Sigmoid colon (tissue), 7 donors: ENCODE measurements around the gene MSX1. TPM values are rescaled to one million over a fixed set of nuclear protein-coding genes. Genes with fewer than 3 reads are reported as not detected.

Experiments
- DNase-seq: peaks from one replicate; pipeline ENCODE4 v3.0.0-alpha.2; 2019
- H3K27ac ChIP-seq, 4 donors: fragments of 200-600 bp; sonication (generic); one replicate each; pipeline ENCODE4 v1.5.1; 2016 to 2019; ENCODE audit warnings: mild to moderate bottlenecking in 1 of 4
- H3K27me3 ChIP-seq, 3 donors: fragments of 200-600 bp; sonication (generic); one replicate each; pipeline ENCODE4 v1.5.1; 2019; ENCODE audit warnings: mild to moderate bottlenecking in 1 of 3
- H3K36me3 ChIP-seq, 4 donors: fragments of 200-600 bp; sonication (generic); one replicate each; pipeline ENCODE4 v1.5.1; 2016 to 2019
- H3K4me1 ChIP-seq, 4 donors: fragments of 200-600 bp; sonication (generic); one replicate each; pipeline ENCODE4 v1.5.1; 2017 to 2019
- H3K4me3 ChIP-seq, 4 donors: fragments of 200-600 bp; sonication (generic); one replicate each; pipeline ENCODE4 v1.5.1; 2017 to 2019; ENCODE audit warnings: mild to moderate bottlenecking in 2 of 4, moderate library complexity in 1 of 4
- H3K9me3 ChIP-seq, 4 donors: fragments of 200-600 bp in 3 of 4; sonication (generic) in 3 of 4; one replicate each; pipeline versions ENCODE4 v1.5.1 to v1.6.1; 2013 to 2019
- EP300 ChIP-seq, 4 donors: sonication (generic); formaldehyde crosslinking; IDR thresholded peaks; one replicate each; pipeline ENCODE4 v1.6.1; 2017; ENCODE audit warnings: antibody characterized with exemption in 4 of 4
- POLR2A ChIP-seq, 2 donors: fragments of 450-650 bp; IDR thresholded peaks; one replicate each; pipeline ENCODE4 v1.6.1; 2016; ENCODE audit warnings: antibody characterized with exemption in 2 of 2, mild to moderate bottlenecking in 2 of 2, moderate library complexity in 2 of 2
- POLR2AphosphoS5 ChIP-seq, 4 donors: sonication (generic); formaldehyde crosslinking; IDR thresholded peaks; one replicate each; pipeline ENCODE4 v1.6.1; 2017; ENCODE audit warnings: antibody characterized with exemption in 4 of 4
- WGBS, 2 donors: extraction: QIAGEN DNeasy Blood & Tissue Kit; methylation state at CpG; one replicate each; pipeline ENCODE4 v1.1.7; 2013; 5-methylcytosine and 5-hydroxymethylcytosine counted together
- intact Hi-C: fragments of 100-400 bp; cut with DNase I; formaldehyde crosslinking; loops from one replicate; pipeline ENCODE4 v1.15.1; 2023
- polyA plus RNA-seq, 3 donors: library from polyadenylated mRNA; stranded (reverse); fragments of 200-250 nt; gene quantifications; one replicate each; pipeline ENCODE4 v1.2.3, GENCODE V29; 2013
- total RNA-seq, 4 donors: library from RNA; depleted of rRNA; stranded (reverse); fragments of >200 nt; gene quantifications; one replicate each; pipeline ENCODE4 v1.1.0, GENCODE V29; 2016
- TF ChIP-seq, protein P1 (sequence below), 4 experiments: fragments of 450-650 bp in 3 of 4; fragments of 200-600 bp in 1 of 4; IDR thresholded peaks; one replicate each; pipeline ENCODE4 v1.5.1; 2016 to 2019; ENCODE audit warnings: antibody characterized with exemption in 4 of 4, mild to moderate bottlenecking in 3 of 4, moderate library complexity in 2 of 4
- donor health status: healthy with polysubstance abuse.
- donor health status: Bipolar disorder and iron deficiency.
- donor health status: healthy.

Gene MSX1
- total and polyA plus RNA-seq, 7 donors, result 0.45 to 7.2 (median 0.99) TPM; not detected in 1

DNA sequence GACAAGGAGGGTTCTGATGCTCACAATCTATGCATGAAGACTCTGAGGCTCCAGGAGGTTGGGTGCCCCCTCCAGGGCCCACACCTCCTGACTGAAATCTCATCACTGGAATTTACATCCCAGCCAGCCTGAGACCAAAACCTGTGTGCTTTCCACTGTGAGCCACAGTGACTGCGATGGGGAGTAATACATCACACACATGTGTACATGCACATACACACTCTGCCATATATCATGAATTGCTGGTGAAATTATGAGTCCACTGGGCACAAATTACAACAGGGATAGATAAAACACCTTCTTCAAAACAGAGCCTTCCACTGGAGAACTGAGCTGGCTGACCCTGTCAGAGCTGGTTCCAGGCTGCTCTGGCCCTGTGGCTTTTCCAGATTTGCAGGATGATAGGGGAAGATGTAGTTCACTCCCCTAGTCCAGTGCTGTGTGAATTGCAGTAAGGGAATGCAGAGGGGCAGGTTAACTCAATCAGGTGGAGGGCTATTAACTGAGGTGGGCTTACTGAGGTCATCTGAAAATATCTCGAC lies 35.8 kb upstream of the MSX1 start:
- no peaks in the 10 kb centered on the region for H3K27me3 ChIP-seq
- no peak overlapping the region for H3K27ac ChIP-seq
- no peak for TF ChIP-seq POLR2AphosphoS5 (IDR thresholded peaks at IDR 0.05)
- TF ChIP-seq, protein P1, sequence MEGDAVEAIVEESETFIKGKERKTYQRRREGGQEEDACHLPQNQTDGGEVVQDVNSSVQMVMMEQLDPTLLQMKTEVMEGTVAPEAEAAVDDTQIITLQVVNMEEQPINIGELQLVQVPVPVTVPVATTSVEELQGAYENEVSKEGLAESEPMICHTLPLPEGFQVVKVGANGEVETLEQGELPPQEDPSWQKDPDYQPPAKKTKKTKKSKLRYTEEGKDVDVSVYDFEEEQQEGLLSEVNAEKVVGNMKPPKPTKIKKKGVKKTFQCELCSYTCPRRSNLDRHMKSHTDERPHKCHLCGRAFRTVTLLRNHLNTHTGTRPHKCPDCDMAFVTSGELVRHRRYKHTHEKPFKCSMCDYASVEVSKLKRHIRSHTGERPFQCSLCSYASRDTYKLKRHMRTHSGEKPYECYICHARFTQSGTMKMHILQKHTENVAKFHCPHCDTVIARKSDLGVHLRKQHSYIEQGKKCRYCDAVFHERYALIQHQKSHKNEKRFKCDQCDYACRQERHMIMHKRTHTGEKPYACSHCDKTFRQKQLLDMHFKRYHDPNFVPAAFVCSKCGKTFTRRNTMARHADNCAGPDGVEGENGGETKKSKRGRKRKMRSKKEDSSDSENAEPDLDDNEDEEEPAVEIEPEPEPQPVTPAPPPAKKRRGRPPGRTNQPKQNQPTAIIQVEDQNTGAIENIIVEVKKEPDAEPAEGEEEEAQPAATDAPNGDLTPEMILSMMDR (IDR thresholded peaks at IDR 0.05), result no peak
- TF ChIP-seq POLR2A (IDR thresholded peaks at IDR 0.05), result no peak
- no peak for TF ChIP-seq EP300 (IDR thresholded peaks at IDR 0.05)
- no peaks in the 10 kb centered on the region for H3K4me1 ChIP-seq
- 79 to 88% methylated on average over 2 of the region's 2 CpGs for WGBS, 2 donors
- H3K9me3 ChIP-seq, result peaks cover 0 to 5% (median 2%) of the 10 kb centered on the region in 4 donors
- no peaks in the 10 kb centered on the region for H3K36me3 ChIP-seq
- intact Hi-C loops, result no loop called here
- no peak for DNase-seq
- H3K4me3 ChIP-seq, result no peak overlapping the region

DNA sequence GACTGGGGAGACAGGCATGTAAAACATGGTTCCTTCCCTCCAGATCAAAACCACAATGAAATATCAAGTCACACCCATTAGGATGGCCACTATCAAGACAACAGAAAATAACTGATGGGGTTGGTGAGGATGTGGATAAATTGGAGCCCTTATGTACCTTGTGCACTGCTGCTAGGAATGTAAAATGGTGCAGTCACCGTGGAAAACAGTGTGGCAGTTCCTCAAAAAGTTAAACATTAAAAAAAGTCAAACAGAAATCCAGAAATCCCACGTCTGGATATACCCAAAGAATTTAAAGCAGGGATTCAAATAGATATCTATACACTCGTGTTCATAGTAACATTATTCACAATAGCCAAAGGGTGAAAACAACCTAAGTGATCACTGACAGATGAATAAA lies 35.2 kb upstream of the MSX1 start:
- Histone ChIP-seq H3K4me3 (no peak overlapping the region), H3K27me3 (no peaks in the 10 kb centered on the region), H3K27ac (no peak overlapping the region), H3K4me1 (no peaks in the 10 kb centered on the region), H3K36me3 (no peaks in the 10 kb centered on the region), H3K9me3 (peaks cover 0 to 5% (median 2%) of the 10 kb centered on the region in 4 donors)
- WGBS, 2 donors, result 12 to 64% methylated on average over 3 of the region's 3 CpGs
- DNase-seq, result no peak
- TF ChIP-seq EP300 (IDR thresholded peaks at IDR 0.05) (no peak), POLR2AphosphoS5 (IDR thresholded peaks at IDR 0.05) (no peak), POLR2A (IDR thresholded peaks at IDR 0.05) (no peak)
- TF ChIP-seq, protein P1 (IDR thresholded peaks at IDR 0.05), result no peak
- intact Hi-C loops, result no loop called here

DNA sequence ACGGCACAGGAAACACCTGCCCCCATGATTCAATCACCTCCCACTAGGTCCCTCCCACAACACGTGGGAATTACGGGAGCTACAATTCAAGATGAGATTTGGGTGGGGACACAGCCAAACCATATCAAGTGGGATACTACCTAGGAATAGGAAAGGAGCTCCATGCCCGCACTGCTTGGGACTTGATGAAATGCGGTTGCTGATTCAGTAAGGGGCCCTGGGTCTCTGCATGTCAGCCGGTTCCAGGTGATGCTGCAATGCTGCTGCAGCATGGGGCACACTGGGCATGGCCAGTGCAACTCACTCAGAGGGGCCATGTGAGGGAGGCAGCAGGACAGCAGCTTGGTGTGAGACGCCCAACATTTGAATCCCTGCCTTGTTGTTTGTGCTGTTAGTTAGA lies 34.0 kb upstream of the MSX1 start:
- Histone ChIP-seq H3K27ac (no peak overlapping the region), H3K36me3 (no peaks in the 10 kb centered on the region), H3K9me3 (peaks cover 0 to 5% (median 2%) of the 10 kb centered on the region in 4 donors), H3K4me1 (no peaks in the 10 kb centered on the region), H3K27me3 (no peaks in the 10 kb centered on the region), H3K4me3 (no peak overlapping the region)
- 78 to 89% methylated on average over 7 of the region's 7 CpGs for WGBS, 2 donors
- no peak for TF ChIP-seq EP300 (IDR thresholded peaks at IDR 0.05)
- TF ChIP-seq POLR2AphosphoS5 (IDR thresholded peaks at IDR 0.05), result no peak
- TF ChIP-seq, protein P1 (IDR thresholded peaks at IDR 0.05), result no peak
- TF ChIP-seq POLR2A (IDR thresholded peaks at IDR 0.05), result no peak
- DNase-seq, result no peak
- intact Hi-C loops, result no loop called here

DNA sequence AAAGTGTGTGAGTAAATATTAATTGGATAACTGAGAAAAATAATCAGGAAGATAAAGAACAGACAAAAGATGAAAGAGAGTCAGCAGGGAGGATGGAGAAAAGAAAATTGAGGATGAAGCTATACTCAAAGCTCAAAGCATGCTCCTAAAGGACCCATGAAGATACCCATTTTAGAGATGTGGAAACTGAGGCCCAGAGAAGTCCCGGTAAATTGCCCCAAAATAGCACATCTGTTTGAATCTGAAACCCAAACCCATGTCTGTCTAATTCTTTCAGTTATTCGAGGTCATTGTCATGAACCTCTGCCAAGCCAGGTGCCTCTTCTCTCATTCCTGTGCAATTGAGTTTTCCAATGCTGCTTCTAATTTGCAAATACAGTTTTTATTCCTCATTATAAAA lies 29.6 kb upstream of the MSX1 start:
- WGBS, 2 donors, result 83 to 88% methylated on average over 2 of the region's 2 CpGs
- Histone ChIP-seq H3K27ac (no peak overlapping the region), H3K36me3 (no peaks in the 10 kb centered on the region), H3K27me3 (no peaks in the 10 kb centered on the region), H3K4me3 (no peak overlapping the region), H3K4me1 (no peaks in the 10 kb centered on the region), H3K9me3 (no peaks in the 10 kb centered on the region)
- no peak for DNase-seq
- TF ChIP-seq POLR2AphosphoS5 (IDR thresholded peaks at IDR 0.05) (no peak), EP300 (IDR thresholded peaks at IDR 0.05) (no peak)
- intact Hi-C loops, result no loop called here

DNA sequence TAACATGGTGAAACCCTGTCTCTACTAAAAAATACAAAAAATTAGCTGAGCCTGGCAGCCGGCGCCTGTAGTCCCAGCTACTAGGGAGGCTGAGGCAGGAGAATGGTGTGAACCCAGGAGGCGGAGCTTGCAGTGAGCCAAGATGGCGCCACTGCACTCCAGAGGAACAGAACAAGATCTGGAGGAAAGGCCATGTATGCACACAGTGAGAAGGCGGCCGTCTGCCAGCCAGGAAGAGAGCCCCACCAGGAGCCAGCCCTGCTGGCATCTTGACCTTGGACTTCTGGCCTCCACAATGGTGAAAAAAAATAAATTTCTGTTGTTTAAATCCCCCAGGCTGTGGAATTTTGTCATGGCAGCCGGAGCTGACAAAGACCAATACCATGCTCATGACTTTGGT lies 28.2 kb upstream of the MSX1 start:
- Histone ChIP-seq H3K36me3 (no peaks in the 10 kb centered on the region), H3K4me1 (no peaks in the 10 kb centered on the region), H3K27me3 (no peaks in the 10 kb centered on the region), H3K9me3 (no peaks in the 10 kb centered on the region), H3K27ac (no peak overlapping the region), H3K4me3 (no peak overlapping the region)
- no peak for DNase-seq
- 88 to 91% methylated on average over 7 of the region's 7 CpGs for WGBS, 2 donors
- TF ChIP-seq EP300 (IDR thresholded peaks at IDR 0.05) (no peak), POLR2AphosphoS5 (IDR thresholded peaks at IDR 0.05) (no peak)
- TF ChIP-seq, protein P1 (IDR thresholded peaks at IDR 0.05), result no peak
- intact Hi-C loops, result no loop called here
